Activated naive CD4-positive, alpha-beta T cell treated with anti-CD3 and anti-CD28 coated beads, Interleukin-2, amount 50 U/mL, for 24 hours (primary cell): ENCODE data around the gene ZFAND3.

ENCODE experiments used
- H3K27ac Mint-ChIP-seq: one replicate; pipeline ENCODE4 v1.8.0; 2021; ENCODE audit warnings: mild to moderate bottlenecking, mixed read lengths
- H3K27me3 Mint-ChIP-seq: one replicate; pipeline ENCODE4 v1.8.0; 2021; ENCODE audit warnings: mixed read lengths
- H3K36me3 Mint-ChIP-seq: one replicate; pipeline ENCODE4 v1.8.0; 2021; ENCODE audit warnings: mixed read lengths
- H3K4me1 Mint-ChIP-seq: one replicate; pipeline ENCODE4 v1.8.0; 2021; ENCODE audit warnings: mixed read lengths
- H3K4me3 Mint-ChIP-seq: one replicate; pipeline ENCODE4 v1.8.0; 2021; ENCODE audit warnings: mild to moderate bottlenecking, mixed read lengths
- H3K9me3 Mint-ChIP-seq: one replicate; pipeline ENCODE4 v1.8.0; 2021; ENCODE audit warnings: mixed read lengths

The ZFAND3 gene, protein sequence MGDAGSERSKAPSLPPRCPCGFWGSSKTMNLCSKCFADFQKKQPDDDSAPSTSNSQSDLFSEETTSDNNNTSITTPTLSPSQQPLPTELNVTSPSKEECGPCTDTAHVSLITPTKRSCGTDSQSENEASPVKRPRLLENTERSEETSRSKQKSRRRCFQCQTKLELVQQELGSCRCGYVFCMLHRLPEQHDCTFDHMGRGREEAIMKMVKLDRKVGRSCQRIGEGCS

DNA sequence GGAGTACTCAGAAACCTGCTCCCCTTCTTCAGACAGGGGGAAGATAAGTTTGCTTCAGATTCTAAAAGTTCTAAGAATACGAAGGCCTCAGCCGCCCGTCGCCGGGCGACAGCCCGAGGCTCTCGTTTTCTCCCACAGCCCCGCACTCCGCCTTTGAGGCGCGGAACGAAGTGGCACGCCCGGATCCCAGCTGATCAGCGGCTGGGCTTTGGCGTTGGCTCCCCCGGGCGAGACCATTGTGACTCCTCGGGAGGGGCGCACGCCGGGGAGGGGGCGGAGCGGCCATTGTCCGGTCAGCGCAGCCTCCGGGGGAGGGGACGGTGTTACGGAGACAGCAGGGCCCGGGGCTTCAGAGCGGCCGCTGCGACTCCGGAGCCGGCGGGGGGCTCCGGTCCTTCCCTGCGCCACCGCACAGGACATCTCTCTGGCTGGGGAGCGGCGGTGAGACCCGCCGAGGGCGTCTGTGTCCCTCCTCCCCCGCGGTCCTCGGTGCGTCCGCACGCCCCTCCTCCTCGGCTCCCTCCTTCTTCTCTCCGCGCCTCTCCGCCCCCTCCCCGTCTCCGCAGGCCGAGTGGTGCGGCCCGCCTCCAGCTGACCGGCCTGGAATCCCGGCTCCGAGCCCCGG lies at the start of gene ZFAND3:
ZFAND3 (plus strand) TSS at position 551 of the 625 bp plus-strand sequence. CDS start 219 bp downstream, outside the sequence.
- peaks cover 58% of the 10 kb centered on the region for H3K4me1 Mint-ChIP-seq
- peak within 1 kb of the TSS; percentile 99 for H3K27ac Mint-ChIP-seq
- H3K9me3 Mint-ChIP-seq: no peaks in the 10 kb centered on the region
- no peaks in the 10 kb centered on the region for H3K27me3 Mint-ChIP-seq
- peak within 1 kb of the TSS; percentile 99 for H3K4me3 Mint-ChIP-seq
- H3K36me3 Mint-ChIP-seq: peaks cover 4% of the 10 kb centered on the region

DNA sequence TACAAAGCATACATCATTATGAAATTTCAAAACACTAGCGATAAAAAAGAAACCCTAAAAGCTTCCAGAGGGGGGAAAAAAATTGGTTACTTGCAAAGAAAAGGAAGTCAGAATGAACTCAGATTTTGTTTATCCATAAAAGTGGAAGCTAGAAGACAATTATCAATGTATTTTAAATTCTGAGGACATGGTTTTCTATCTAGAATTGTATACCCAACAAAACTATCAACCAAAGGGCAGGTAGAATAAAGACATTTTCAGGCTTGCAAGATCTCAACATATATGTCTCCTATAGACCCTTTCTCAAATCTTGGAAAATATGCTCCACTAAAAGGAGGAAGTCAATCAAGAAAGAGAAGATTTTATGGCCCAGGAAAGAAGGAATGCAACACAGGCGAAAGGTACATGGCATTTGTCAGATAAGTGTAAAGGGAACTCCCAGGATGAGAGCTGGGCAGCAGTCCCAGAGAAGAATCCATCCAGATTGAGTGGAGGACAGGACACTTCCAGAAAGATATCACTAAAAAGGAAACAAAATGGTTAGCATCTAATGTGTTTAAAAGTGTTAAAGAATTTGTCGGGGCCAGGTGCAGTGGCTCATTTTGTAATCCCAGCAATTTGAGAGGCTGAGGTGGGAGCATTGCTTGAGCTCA lies 45.4 kb upstream of the ZFAND3 start:
- Mint-ChIP-seq H3K36me3 (peaks cover 2% of the 10 kb centered on the region), H3K27me3 (no peaks in the 10 kb centered on the region), H3K9me3 (peaks cover 6% of the 10 kb centered on the region), H3K4me3 (no peak overlapping the region), H3K4me1 (no peaks in the 10 kb centered on the region), H3K27ac (no peak overlapping the region)

DNA sequence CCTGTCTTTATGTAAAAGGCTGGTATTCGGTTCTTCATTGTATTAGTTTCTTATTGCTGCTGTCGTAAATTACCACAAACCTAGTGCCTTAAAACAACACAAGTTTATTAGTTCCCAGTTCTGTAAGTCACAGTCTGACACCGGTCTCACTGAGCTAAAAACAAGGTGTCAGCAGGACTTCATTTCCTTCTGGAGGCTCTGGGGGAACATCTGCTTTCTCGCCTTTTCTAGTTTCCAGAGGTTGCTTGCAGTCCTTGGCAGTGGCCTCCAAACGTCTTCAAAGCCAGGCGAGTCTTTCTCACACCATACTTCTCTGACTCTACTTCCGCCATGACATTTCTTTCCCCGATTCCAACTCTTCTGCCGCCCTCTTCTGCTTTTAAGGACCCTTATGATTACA lies 43.0 kb upstream of the ZFAND3 start:
- H3K27me3 Mint-ChIP-seq: no peaks in the 10 kb centered on the region
- no peak overlapping the region for H3K4me3 Mint-ChIP-seq
- peaks cover 6% of the 10 kb centered on the region for H3K9me3 Mint-ChIP-seq
- peak overlapping the region; percentile 18 for H3K27ac Mint-ChIP-seq
- H3K4me1 Mint-ChIP-seq: no peaks in the 10 kb centered on the region
- peaks cover 2% of the 10 kb centered on the region for H3K36me3 Mint-ChIP-seq

DNA sequence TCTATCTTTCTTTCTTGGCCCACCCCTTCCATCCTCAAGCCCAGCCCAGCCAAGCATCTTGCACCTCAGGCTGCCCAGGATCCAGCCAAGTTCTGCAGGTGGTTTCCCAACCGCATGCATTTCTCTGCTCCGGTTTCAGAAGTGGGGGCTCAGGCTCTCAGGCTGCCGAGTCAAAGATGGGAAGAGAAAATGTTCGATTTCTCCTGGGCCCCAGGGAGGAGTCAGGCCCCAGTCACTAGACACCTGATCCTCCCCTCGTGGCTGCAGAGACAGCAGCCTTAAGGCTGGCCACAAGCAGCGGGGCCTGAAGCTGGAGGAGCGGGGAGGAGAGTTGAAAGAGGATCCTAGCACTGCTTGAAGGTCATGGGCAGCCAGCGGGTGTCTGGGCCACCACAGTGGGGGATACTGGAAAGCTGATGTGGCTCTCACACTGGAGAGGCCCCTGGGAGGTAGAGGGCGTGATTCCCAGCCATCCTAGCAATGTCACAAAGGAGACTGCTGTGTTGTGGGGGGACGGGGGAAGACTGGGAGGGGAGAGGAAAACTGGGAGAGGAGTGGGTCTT lies 42.2 kb upstream of the ZFAND3 start:
- Mint-ChIP-seq H3K36me3 (peaks cover 5% of the 10 kb centered on the region), H3K4me3 (no peak overlapping the region), H3K27ac (no peak overlapping the region), H3K27me3 (peaks cover 4% of the 10 kb centered on the region), H3K4me1 (no peaks in the 10 kb centered on the region), H3K9me3 (peaks cover 6% of the 10 kb centered on the region)

DNA sequence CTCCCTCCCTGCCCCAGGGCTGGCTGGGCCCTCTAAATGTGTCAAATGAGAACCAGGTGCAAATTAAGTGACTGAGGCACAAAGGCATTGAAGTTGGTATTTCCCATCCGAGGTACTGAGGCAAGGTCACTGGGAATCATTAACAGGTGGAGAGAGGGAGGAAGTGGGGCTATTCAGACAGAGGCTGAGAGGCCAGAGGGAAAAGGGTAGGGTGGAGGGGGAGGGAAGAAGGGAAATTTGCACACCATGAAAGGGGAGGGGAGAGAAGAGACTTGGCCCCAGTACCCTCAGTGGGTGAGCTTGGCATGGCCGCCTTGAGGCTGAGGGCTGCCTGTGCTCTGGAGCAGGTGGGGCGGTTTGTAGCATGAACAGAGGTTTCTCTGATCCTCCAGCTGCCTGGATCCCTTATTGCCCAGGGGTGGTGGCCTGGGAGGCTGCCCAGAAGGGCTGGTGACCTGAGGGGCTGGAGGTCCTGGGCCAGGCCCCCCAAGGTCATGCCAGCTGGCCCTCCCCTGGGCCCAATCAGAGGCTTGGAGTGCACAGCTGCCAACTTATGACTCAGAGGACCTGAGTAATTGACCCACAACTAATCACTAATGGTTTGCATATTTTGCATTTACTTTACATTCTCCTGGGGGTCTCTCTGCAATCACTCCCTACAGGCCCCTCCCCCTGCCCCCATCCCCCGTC lies 40.3 kb upstream of the ZFAND3 start:
- Mint-ChIP-seq H3K4me1 (peaks cover 16% of the 10 kb centered on the region), H3K27ac (no peak overlapping the region), H3K36me3 (peaks cover 4% of the 10 kb centered on the region), H3K27me3 (peaks cover 11% of the 10 kb centered on the region), H3K9me3 (no peaks in the 10 kb centered on the region), H3K4me3 (no peak overlapping the region)

DNA sequence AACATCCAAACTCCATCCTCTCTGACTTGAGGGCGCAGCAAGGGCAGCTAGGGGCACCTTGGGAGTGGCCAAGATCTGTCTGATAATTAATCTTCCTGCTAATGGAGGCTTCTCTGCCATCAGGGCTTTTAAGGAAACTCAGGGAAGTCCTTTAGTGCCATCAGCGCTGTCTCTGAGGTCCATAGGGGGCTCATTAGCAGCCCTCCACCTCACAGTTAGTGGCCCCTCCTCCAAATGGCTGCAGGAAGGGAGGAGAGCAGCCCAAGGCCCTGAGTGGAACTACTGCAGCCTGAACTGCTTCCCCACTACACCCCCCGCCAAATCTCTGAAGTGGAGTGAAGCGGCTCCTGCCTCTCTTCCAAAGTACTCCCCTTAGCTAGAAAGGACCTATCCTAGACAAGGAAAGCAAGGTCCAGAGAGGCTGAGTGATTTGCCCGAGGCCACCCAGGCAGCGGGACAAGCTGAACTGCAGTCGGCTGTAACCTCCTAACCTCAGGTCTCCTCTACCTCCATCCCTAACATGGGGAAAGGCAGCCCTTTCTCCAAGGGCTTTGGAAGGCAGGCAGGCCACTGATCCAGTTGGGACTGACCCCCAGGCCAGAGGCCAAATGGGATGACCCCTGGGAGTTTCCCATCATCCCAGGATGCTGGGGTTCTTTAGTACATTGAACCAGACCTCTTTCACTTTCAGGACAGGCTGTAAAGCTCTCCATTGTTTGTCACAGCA lies 39.5 kb upstream of the ZFAND3 start:
- no peaks in the 10 kb centered on the region for H3K9me3 Mint-ChIP-seq
- H3K36me3 Mint-ChIP-seq: peaks cover 3% of the 10 kb centered on the region
- peaks cover 14% of the 10 kb centered on the region for H3K27me3 Mint-ChIP-seq
- peaks cover 17% of the 10 kb centered on the region for H3K4me1 Mint-ChIP-seq
- no peak overlapping the region for H3K27ac Mint-ChIP-seq
- H3K4me3 Mint-ChIP-seq: no peak overlapping the region

DNA sequence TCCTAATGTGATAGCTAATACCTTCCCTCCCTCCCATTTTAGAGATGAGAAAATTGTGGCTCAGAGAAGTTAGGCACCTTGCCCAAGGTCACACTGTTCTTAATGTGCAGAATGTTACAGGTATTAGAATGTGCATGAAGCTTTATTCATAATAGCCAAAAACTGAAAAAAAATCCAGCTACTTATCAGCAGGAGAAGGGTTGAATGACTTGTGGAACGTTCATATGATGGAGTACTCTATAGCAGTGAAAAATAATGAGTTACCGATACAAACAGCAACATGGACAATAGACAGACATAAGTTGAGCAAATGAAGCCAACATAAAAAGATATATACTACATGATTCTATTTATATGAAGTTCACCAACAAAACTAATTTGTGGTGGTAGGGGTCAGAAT lies 37.7 kb upstream of the ZFAND3 start:
- peaks cover 18% of the 10 kb centered on the region for H3K27me3 Mint-ChIP-seq
- H3K4me3 Mint-ChIP-seq: no peak overlapping the region
- peaks cover 17% of the 10 kb centered on the region for H3K4me1 Mint-ChIP-seq
- no peak overlapping the region for H3K27ac Mint-ChIP-seq
- peaks cover 3% of the 10 kb centered on the region for H3K36me3 Mint-ChIP-seq
- no peaks in the 10 kb centered on the region for H3K9me3 Mint-ChIP-seq

DNA sequence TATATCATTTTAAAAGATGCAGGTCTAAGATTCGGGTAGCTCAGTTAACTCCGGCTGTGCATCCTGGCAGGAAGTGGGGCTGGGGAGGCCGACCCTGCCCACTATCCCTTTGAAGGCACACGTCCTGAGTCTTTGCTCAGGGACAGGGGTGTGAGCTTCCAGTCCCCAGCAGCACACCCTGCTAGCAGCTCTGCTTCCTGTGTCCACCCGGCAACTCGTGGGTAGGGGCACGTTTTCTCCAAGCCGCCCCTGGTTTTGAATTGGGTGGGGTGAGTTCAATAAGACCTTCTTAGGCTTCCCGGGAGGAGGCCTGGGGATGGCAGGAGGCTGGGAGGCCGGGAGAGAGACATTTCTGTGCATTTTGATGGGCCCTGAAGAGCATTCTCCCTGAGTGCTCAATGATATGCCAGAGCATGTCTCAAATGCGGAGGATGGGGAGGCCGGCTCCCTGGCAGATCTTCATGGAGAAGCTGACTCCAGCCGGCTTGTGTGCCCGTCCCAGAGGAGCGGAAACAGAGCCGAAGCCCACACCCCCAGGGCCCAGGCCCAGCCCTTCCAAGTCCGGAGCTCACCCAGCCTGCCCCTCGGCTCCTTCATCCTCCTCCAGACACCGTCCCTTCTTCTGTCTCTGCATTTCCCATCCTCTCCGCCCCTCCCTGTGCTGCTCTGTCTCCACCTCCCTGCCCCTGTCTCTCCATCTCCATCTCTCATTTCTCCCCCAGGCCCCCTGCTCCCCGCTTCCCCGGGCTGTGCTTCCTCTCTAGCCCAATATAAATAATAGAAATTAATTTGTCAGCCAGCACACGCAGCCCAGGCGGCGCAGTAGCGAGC lies 36.3 kb upstream of the ZFAND3 start:
- H3K27ac Mint-ChIP-seq: no peak overlapping the region
- H3K4me3 Mint-ChIP-seq: peak overlapping the region; percentile 83
- peaks cover 3% of the 10 kb centered on the region for H3K36me3 Mint-ChIP-seq
- peaks cover 18% of the 10 kb centered on the region for H3K27me3 Mint-ChIP-seq
- no peaks in the 10 kb centered on the region for H3K9me3 Mint-ChIP-seq
- peaks cover 17% of the 10 kb centered on the region for H3K4me1 Mint-ChIP-seq

DNA sequence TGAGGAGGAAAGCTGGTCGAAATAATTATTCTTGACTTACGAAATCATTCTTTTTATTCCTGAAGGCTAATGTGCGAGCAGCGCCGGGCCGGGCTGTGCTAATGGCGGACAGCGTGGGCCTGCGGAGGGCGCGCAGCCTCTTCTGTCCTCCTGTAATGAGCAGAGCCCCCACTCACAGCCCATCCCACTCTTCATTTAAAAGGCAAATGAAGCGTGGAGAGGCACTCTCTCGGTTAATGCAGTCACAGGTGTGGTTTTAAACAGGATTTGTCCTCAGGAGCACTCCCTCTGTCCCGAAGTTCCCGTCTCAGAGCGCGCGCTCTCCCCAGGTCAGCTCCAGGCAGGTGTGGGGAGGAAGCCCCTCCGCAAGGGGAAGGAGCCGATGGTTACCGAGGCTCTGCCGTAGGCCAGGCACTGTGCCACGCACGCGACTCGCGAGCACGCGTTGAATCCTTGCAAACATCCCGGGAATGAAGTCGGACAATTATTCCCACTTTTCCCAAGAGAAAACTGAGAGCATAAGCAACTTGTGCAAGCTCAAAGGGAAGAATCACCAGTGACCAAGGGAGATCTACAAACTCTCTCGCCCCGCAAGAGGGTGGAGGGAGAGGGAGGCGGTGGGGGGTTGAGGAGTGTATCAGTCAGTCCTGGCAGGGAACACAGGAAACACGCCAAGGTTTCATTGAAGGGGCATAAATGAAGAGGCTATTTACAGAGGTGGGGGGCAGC lies 35.5 kb upstream of the ZFAND3 start:
- H3K9me3 Mint-ChIP-seq: no peaks in the 10 kb centered on the region
- peaks cover 3% of the 10 kb centered on the region for H3K36me3 Mint-ChIP-seq
- H3K27me3 Mint-ChIP-seq: peaks cover 18% of the 10 kb centered on the region
- H3K27ac Mint-ChIP-seq: no peak overlapping the region
- H3K4me1 Mint-ChIP-seq: peaks cover 17% of the 10 kb centered on the region
- peak overlapping the region; percentile 83 for H3K4me3 Mint-ChIP-seq

DNA sequence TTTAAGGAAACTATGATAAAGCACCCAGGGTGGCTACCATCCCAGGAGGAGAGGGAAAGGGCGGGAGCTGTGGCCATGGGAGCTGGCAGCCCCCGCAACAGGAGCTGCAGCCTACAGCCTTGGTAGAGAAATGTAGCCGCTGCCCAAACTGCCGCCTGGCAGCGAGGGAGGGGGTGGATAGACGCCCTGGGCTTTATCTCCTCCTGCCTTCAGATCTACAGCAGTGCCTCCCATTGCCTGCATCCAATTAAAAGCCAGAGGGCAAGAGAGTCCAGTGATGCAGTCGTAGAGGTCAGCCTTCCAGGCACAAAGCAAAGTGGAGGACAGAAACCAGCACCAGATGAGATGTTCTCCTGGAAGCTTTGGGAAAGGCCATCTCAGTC lies 35.0 kb upstream of the ZFAND3 start:
- Mint-ChIP-seq H3K36me3 (peaks cover 3% of the 10 kb centered on the region), H3K27ac (no peak overlapping the region), H3K4me1 (peaks cover 17% of the 10 kb centered on the region), H3K9me3 (no peaks in the 10 kb centered on the region), H3K4me3 (peak overlapping the region; percentile 83), H3K27me3 (peaks cover 18% of the 10 kb centered on the region)

DNA sequence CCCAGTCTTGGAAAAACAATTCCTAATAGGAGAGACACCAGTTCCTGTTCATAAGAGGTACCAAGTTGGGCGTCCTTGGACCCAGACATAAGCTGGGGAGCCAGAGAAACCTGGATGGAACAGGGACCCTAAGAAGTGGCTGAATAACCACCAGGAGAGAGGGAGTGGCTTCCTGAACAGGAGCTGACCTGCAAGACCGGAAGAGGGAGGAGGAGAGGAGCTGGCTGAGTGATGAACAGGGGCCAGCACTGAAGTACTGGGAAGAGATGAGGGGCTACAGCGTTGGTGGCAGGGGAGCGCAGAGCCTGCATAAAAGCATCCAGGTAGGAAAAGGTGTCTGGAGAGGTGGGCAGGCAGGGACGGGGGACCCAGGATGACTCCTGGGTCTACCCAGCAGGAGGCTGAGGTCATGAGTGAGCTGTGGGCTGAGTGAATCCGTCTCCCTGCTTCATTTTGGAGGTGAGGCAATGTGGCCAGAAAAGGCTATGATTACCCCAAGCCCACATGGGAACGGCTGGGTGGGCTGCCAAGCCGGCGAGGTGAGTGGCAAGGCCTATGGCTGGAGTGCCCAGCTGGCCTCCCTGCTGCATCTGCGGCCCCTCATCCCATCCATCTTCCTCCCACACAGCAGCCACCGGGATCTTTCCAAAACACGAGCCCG lies 34.4 kb upstream of the ZFAND3 start:
- Mint-ChIP-seq H3K36me3 (peaks cover 3% of the 10 kb centered on the region), H3K9me3 (no peaks in the 10 kb centered on the region), H3K4me3 (peak overlapping the region; percentile 1), H3K27ac (peak overlapping the region; percentile 25), H3K27me3 (peaks cover 18% of the 10 kb centered on the region), H3K4me1 (peaks cover 17% of the 10 kb centered on the region)

DNA sequence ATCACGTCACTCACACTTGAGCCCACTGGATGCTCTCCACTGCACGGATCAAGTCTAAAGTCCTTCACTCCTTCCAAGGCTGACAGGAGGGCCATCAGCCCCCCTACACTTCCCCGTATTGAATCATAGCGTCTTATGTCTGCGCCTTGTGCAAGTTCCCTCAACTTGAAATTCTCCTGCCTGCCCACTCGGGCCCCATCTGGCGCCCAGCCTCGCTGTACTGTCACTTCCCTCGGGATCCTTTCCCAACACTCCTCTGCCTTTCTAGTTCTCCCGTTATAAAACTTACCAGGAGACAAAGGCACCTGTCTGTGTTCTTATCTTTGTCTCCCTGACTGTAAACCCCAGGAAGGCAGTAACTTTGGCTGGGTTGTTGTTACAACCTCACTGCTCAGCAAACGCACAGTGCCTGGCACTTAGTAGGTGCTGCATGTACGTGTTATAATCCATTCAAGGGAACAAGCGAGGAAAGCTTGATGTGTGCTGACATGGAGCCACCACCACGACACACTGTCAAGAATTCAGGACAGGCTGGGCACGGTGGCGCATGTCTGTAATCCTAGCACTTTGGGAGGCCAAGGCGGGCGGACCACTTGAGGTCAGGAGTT lies 33.8 kb upstream of the ZFAND3 start:
- peaks cover 18% of the 10 kb centered on the region for H3K27me3 Mint-ChIP-seq
- H3K4me3 Mint-ChIP-seq: peak overlapping the region; percentile 1

DNA sequence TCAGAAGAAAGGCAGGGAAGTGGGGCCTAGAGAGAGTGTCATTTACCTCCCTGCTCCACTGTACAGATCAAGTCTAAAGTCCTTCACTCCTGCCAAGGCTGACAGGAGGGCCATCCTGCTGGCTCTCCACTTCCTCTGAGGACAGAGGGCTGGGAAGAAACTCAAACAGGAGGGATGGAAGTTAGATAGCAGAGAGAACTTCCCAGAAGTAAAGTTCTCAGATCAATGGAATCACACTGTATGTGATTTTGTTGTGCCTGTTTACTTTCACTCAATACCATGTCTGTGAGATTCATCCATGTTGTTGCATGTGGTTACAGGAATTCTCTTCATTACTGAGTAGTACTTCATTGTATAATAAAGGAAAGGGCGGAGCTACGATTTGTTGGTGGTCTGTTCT lies 32.3 kb upstream of the ZFAND3 start:
- H3K27me3 Mint-ChIP-seq: peaks cover 15% of the 10 kb centered on the region
- H3K36me3 Mint-ChIP-seq: no peaks in the 10 kb centered on the region
- no peak overlapping the region for H3K4me3 Mint-ChIP-seq
- H3K4me1 Mint-ChIP-seq: peaks cover 26% of the 10 kb centered on the region
- H3K9me3 Mint-ChIP-seq: no peaks in the 10 kb centered on the region
- no peak overlapping the region for H3K27ac Mint-ChIP-seq

More for the DNA sequence above, 33.8 kb upstream of the ZFAND3 start:
- H3K4me1 Mint-ChIP-seq: peaks cover 20% of the 10 kb centered on the region
- no peak overlapping the region for H3K27ac Mint-ChIP-seq
- peaks cover 3% of the 10 kb centered on the region for H3K36me3 Mint-ChIP-seq
- no peaks in the 10 kb centered on the region for H3K9me3 Mint-ChIP-seq
